ENCODE measurements around the gene ZNF274. TPM values are rescaled to one million over a fixed set of nuclear protein-coding genes. Genes with fewer than 3 reads are reported as not detected.

Gene ZNF274
- total and polyA plus RNA-seq, 2 of the 8 experiments (the other 6 are each of a cell fraction or from before 2014, with no cell fraction given): 13.3 to 25.1 TPM

- H3K23ac ChIP-seq (ENCODE audit: insufficient read length): no peak overlapping the region
- H2BK5ac ChIP-seq (ENCODE audit: low read depth, low read length): no peak overlapping the region
- H4K5ac ChIP-seq (ENCODE audit: insufficient read length, low read depth, low read length): no peak overlapping the region
- no peak overlapping the region for H4K91ac ChIP-seq (replicated peaks; ENCODE audit: insufficient read length, low read length)
- no peak overlapping the region for H3K18ac ChIP-seq (ENCODE audit: extremely low read depth, low read length)
- no peaks in the 10 kb centered on the region for H3K4me1 ChIP-seq (replicated peaks in 1 of 4; ENCODE audit: control insufficient read depth in 3 of 4, insufficient read depth in 4 of 4, low read length in 3 of 4)
- H3K4me3 ChIP-seq (ENCODE audit: extremely low read depth in 1 of 4, insufficient read depth in 2 of 4, low read depth in 3 of 4, low read length in 4 of 4): no peak overlapping the region
- no peaks in the 10 kb centered on the region for H3K27me3 ChIP-seq (replicated peaks in 1 of 4; ENCODE audit: control insufficient read depth in 3 of 4, extremely low read depth in 1 of 4, insufficient read depth in 3 of 4, low read length in 3 of 4)
- H3K79me2 ChIP-seq (ENCODE audit: control insufficient read depth in 1 of 2, insufficient read depth in 2 of 2, low read length in 2 of 2): no peaks in the 10 kb centered on the region
- no peak overlapping the region for H2AFZ ChIP-seq (ENCODE audit: low read length)
- H3K27ac ChIP-seq (ENCODE audit: low read depth, low read length): no peak overlapping the region
- H3K4me2 ChIP-seq (ENCODE audit: insufficient read depth in 1 of 2, low read depth in 2 of 2, low read length in 2 of 2): no peak overlapping the region
- H2BK20ac ChIP-seq (ENCODE audit: low read length): no peak overlapping the region
- no peaks in the 10 kb centered on the region for H3K23me2 ChIP-seq (ENCODE audit: low read depth, low read length)
- no peaks in the 10 kb centered on the region for H4K20me1 ChIP-seq (replicated peaks in 1 of 2; ENCODE audit: control insufficient read depth in 1 of 2, insufficient read depth in 2 of 2, low read length in 2 of 2)
- FAIRE-seq (no peak), DNase-seq (ENCODE audit: low read depth in 1 of 2, low spot score in 2 of 2) (no peak)
- H3K36me3 ChIP-seq (ENCODE audit: control insufficient read depth in 2 of 4, insufficient read depth in 4 of 4, low read length in 3 of 4): no peaks in the 10 kb centered on the region
- H2BK120ac ChIP-seq (replicated peaks; ENCODE audit: low read depth, low read length): no peak overlapping the region
- no peak overlapping the region for H4K8ac ChIP-seq (ENCODE audit: extremely low read depth, insufficient read depth, low read length)
- H3K56ac ChIP-seq (replicated peaks; ENCODE audit: insufficient read length, low read depth, low read length): no peak overlapping the region
- no peak overlapping the region for H2BK15ac ChIP-seq (ENCODE audit: low read length)
- H3K79me1 ChIP-seq (ENCODE audit: low read depth, low read length): no peaks in the 10 kb centered on the region
- no peak for TF ChIP-seq EP300 (IDR thresholded peaks at IDR 0.05; ENCODE audit: borderline replicate concordance in 1 of 2, low read depth in 2 of 2, low read length in 2 of 2)
- no peak for TF ChIP-seq POU5F1 (IDR thresholded peaks at IDR 0.05; ENCODE audit: low read depth, low read length)
- no peak for TF ChIP-seq CBX8 (IDR thresholded peaks at IDR 0.05; ENCODE audit: borderline replicate concordance, low read depth, low read length)
- no peak for TF ChIP-seq CEBPB (IDR thresholded peaks at IDR 0.05; ENCODE audit: low read depth, low read length)
- TF ChIP-seq CTCF (IDR thresholded peaks at IDR 0.05; ENCODE audit: control extremely low read depth in 1 of 3, insufficient read depth in 1 of 3, low read depth in 1 of 3, low read length in 3 of 3): no peak
- no peak for TF ChIP-seq POLR2AphosphoS5 (IDR thresholded peaks at IDR 0.05; ENCODE audit: low read depth, low read length)
- H3K4ac ChIP-seq (replicated peaks; ENCODE audit: insufficient read length, low read depth, low read length): no peak overlapping the region
- H3K9me3 ChIP-seq (ENCODE audit: insufficient read depth in 2 of 2, low read depth in 1 of 2, low read length in 1 of 2): peaks cover 58 to 74% of the 10 kb centered on the region in 2 experiments
- no peak overlapping the region for H2AK5ac ChIP-seq (ENCODE audit: low read depth, low read length)
- H3K9ac ChIP-seq (replicated peaks in 1 of 4; ENCODE audit: extremely low read depth in 1 of 4, low read depth in 3 of 4, low read length in 3 of 4): no peak overlapping the region
- POLR2A ChIA-PET (ENCODE audit: partially characterized antibody): interaction anchor here (0.6 to 1.4 kb wide), 4 partner anchors 12 to 313 kb away, joined by 3 to 5 read pairs (median 4); partner anchors contain the start of gene ZNF274
- CTCF ChIA-PET (ENCODE audit: partially characterized antibody): interaction anchor here (0.5 kb wide), 1 partner anchor 11 kb away, joined by 3 read pairs; no protein-coding TSS in a partner anchor
- no peak overlapping the region for H2BK12ac ChIP-seq (ENCODE audit: low read depth, low read length)
- WGBS, 2 experiments (ENCODE audit: extremely low coverage in 1 of 2, insufficient coverage in 1 of 2, insufficient read length in 1 of 2, insufficient replicate concordance in 2 of 2, low coverage in 1 of 2, low lambda C conversion rate in 2 of 2, missing lambda C conversion rate in 1 of 2): 80% methylated on average over 1 of the region's 1 CpG; no CpG with 5 or more reads in 1 of the 2 experiments
- H3K14ac ChIP-seq (ENCODE audit: insufficient read length): no peak overlapping the region
These were observed 12.0 kb upstream of the ZNF274 start for GRCh38 chr19:58170860-58171259.
